Ramos (cell line): ENCODE results near the gene TTC28.
"Not testable (repeated sequence)": the region's sequence is repeated elsewhere in the genome, so short reads cannot be mapped to it uniquely, and the experiment has no call there.

Experiments used
- in situ Hi-C: fragments of 300-500 bp; cut with MboI; formaldehyde crosslinking; loops from one replicate; pipeline ENCODE4 v1.14.3; 2022; ENCODE audit warnings: low sequenced_read_pairs; ENCODE audit not compliant: unreplicated experiment

The TTC28 gene

DNA sequence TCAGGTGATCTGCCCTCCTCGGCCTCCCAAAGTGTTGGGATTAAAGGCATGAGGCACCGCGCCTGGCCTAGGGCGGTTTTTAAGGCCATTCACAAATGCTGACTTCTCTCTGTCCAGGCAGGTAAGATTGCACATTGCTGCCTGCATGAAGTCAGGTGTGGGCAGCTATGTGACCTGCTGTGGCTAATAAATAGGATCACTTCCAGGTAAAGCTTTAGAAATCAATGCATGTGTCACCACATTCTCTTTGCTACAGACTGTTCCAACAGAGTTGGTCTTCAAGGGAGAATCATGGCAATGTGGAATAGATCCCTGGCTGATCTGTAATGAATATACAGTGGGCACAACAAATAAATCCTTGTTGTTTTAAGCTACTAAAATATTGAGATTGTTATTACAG lies 500.2 kb downstream of the TTC28 start:
- in situ Hi-C loops = no loop called here

DNA sequence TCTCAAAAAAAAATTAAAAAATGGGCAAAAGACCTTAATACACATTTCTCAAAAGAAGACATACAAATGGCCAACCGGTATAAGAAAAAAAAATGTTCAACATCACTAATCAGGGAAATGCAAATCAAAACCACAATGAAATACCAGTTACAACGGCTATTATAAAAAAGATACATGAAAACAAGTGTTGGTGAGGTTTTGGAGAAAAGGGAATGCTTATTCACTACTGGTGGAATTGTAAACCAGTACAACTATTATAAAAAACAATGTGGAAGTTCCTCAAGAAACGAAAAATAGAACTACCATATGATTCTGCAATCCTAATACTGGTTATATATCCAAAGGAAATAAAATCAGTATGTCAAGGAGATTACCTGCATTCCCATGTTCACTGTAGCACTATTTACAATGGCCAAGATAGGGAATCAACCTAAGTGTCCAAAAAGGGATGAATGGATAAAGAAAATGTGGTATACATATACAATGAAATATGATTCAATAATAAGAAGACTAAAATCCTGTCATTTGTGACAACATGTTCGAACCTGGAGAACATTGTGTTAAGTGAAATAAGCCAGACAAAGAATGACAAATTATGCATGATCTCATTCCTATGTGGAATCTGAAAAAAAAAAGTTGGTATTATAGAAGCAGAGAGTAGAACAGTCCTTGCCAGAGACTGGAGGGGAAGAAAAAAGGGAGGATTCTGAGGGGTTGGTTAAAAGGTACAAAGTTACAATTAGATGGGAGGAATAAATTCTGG lies 503.7 kb downstream of the TTC28 start:
- in situ Hi-C loops = no loop called here

GRCh38 chr22:28174509-28174908 lies 505.1 kb downstream of the TTC28 start:
- in situ Hi-C loops = no loop called here

DNA sequence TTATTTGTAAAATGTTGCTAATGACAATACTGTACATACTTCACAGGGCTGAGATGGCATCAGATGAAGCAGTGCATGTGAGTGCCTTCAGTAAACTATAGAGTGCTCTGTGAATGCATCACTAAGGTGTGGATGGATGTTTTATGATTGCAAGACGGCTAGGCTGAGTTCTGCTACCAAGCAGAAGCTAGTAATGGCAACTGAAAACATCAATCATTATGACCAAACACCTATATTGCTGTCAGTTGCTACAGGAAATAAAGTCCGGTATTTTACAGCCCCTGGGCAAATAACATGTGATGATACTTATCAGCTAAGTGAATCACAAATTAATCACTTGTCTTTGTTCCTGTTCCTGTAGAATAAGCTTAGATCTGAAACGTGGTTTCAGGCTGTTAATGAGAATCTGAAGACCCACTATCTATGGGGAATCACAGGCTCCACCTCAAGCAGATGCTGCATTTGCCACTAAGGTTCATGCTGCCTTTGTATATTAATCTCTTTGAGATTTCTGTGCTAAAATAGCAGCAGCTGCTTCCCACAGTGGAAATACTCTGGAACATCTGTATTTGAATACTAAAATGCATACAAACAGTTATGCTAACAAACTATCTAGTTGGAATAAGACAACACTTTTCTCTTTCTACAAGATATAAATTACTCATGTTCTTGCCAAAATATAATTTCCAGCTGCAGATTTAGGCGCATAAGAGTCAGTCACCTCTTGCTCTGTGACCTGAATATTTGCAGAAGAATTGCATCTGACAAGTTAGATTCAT lies 506.6 kb downstream of the TTC28 start:
- in situ Hi-C loops = no loop called here

DNA sequence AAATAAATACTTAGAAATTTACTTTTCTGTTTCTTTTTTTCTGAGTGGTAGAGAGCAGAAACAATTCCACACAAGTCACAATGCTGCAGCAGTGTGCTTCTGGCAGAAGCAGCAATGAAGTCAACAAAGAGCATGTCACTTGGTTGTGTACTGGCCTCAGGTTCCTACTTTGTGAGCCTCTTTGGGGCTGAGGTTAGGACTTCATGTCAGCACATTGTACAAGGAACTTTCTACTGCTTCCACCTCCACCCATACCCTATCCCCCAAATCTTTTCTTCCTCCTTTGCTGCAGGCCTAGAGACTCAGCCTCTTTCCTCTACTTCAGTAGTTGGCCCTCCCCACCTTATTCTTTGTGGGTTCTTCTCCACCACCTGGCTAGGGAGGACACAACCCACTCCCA lies 507.9 kb downstream of the TTC28 start:
- in situ Hi-C loops = no loop called here

GRCh38 chr22:28171115-28171514 lies 508.5 kb downstream of the TTC28 start:
- in situ Hi-C loops = no loop called here

GRCh38 chr22:28169314-28169713 lies 510.3 kb downstream of the TTC28 start:
- in situ Hi-C loops = not testable (repeated sequence)

GRCh38 chr22:28155808-28156207 lies 523.8 kb downstream of the TTC28 start:
- in situ Hi-C loops = loop anchor here (10.0 kb wide), 1 partner anchor 59 kb away; no protein-coding TSS in a partner anchor

- in situ Hi-C loops = loop anchor here (10.0 kb wide), 1 partner anchor 60 kb away; no protein-coding TSS in a partner anchor
Observed at GRCh38 chr22:28154861-28155260, 524.8 kb downstream of the TTC28 start.

GRCh38 chr22:28151151-28151816 lies 528.4 kb downstream of the TTC28 start:
- in situ Hi-C loops = loop anchor here (10.0 kb wide), 1 partner anchor 64 kb away; no protein-coding TSS in a partner anchor

GRCh38 chr22:28148816-28149465 lies 530.7 kb downstream of the TTC28 start:
- in situ Hi-C loops = no loop called here

DNA sequence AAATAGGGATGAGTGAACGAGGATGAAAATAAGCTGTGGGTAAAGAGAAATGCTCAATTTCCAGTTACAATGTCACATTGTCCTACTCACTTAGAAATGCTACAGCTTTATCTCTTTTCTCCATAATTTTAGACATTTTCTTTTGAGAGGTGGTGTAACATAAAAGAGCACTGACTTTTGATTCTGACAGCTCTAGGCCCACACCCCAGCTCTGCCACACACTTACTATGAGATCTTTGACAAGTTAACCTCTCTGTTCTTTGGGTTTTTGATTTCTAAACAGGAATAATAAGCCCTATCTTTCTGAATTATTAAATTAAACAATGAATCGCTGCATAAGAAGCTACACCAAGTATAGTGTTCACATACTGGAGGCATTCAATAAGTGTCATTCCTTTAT lies 532.2 kb downstream of the TTC28 start:
- in situ Hi-C loops = no loop called here

- in situ Hi-C loops = no loop called here
Observed at GRCh38 chr22:28146401-28147314, 533.0 kb downstream of the TTC28 start.

- in situ Hi-C loops = no loop called here
Observed at GRCh38 chr22:28143961-28144745, 535.5 kb downstream of the TTC28 start.

DNA sequence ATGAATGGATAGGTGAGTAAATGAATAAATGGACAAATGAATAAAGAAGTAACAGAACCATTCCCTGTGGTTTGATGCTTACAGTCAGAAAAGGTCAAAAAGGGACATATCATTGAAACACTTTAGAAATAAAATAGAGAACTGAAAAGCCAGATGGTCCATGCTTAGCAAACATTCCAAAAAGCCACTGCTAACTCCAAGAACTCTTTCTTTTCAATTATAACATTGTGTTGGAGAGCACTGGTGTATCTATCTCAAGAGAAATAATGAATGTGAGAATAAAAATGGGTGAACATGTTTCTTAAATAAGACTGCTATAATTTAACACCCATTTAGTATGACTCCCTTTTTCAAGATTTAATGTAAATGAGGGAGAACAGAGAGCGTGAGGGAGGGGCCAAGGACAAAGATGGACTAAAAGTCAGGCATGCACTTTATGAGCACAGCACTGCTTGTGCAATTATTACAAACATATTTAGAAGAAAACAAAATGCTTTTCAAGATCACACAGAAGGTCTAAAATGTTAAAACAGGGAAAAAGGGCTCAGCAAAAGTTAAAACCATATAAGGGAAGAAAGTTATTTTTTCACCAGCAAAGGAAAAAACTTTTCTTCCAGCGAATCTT lies 536.3 kb downstream of the TTC28 start:
- in situ Hi-C loops = no loop called here

DNA sequence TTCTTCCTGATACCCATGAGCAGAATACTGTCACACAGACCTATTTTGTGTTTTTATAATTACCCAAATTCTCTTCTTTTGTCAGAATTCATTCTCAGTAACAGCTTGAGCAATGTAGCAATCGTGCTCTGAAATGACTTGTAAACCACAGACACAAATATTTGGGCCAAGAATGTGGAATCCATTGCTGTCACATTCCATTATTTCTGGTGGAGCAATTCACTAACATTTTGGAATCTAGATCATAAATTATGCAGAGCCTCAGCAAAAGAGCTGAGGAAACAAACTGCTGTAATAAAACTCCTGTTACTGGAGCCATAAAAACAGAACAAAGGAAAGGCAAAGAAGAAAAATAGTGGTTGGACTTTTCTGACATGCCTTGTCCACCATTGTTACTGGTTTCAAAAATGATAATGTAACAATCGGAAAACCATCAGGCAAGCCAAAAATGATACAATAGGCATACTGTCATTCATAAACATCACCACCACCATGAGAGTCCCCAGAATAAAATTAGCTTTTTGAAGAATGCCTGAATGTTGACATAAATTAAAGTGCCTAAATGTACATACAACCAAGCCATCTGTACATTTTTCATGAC lies 537.2 kb downstream of the TTC28 start:
- in situ Hi-C loops = no loop called here

DNA sequence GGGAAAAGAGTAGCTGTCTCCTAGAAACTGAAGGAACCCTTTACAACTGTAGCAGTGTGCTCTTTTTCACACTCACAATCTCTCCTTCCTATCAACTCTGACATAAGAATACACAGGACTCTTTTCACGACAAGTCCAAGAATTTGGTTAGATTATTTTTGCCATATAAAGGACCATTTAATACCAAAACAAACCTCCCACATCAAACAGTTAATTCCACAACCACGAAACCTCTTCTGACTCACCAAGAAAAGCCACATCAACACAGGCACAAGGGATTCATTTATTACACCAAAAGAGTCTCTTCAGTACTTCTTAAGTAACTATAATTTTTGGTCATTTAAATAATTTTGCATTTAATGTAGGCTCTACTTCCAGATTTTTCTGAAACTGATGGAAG lies 538.0 kb downstream of the TTC28 start:
- in situ Hi-C loops = no loop called here

DNA sequence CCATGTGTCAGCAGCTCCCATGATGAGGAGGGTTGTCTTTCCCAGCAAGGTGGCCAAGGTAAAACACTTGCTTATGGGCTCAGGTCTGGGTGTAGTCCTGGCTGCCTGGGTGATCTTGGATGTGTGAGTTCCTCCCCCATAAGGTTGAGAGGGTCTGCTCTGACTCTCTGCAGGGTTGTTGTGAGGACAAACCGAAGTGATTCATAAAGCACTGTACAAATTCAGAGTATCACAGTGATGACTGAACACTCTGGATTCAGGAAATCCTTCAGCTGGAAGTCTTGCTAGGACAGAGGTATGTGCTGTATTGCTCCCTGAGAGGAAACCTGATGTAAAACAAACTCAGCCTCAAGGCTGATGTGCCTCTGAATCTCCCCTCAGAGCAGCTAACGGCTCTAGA lies 539.7 kb downstream of the TTC28 start:
- in situ Hi-C loops = no loop called here
